Panc1 (cell line): ENCODE data around the gene HRH2.

ENCODE experiments used
- CTCF ChIP-seq: fragments of 450-650 bp; IDR thresholded peaks from 2 replicates; pipeline ENCODE4 v1.5.1; 2017; ENCODE audit warnings: mild to moderate bottlenecking
- POLR2AphosphoS5 ChIP-seq: IDR thresholded peaks from 2 replicates; pipeline ENCODE4 v1.6.1; 2012; ENCODE audit warnings: mild to moderate bottlenecking, low read depth, low read length, moderate library complexity

- TF ChIP-seq CTCF (peak; percentile 87), POLR2AphosphoS5 (no peak)
Observed at GRCh38 chr5:175718401-175719108, 60.7 kb downstream of the HRH2 start.
